ENCODE data around the gene SP2.
A peak's percentile ranks its signal among the peaks of the same experiment; 100 is the strongest.

GRCh38 chr17:47924785-47925677 is 29.0 kb downstream of the SP2 start:
- no peak for TF ChIP-seq CTCF (IDR thresholded peaks at IDR 0.05 in 8 of 11, conservative IDR thresholded peaks at IDR 0.05 in 3 of 11)
- TF ChIP-seq POLR2A (IDR thresholded peaks at IDR 0.05) = no peak
- TF ChIP-seq POLR2AphosphoS5 (IDR thresholded peaks at IDR 0.05) = peak in 1 of 3 donors; percentile 49

Data from spleen (tissue), 7 donors.